Natural killer cell treated with Interleukin-12 subunit alpha and Interleukin-12 subunit beta and Interleukin-15 and Interleukin-18, amount 100 ng/mL, for 72 hours (primary cell): Measurements from ENCODE around the gene NFE2L2. TPM values are rescaled to one million over a fixed set of nuclear protein-coding genes. Genes with fewer than 3 reads are reported as not detected.
"Not testable (repeated sequence)": the region's sequence is repeated elsewhere in the genome, so short reads cannot be mapped to it uniquely, and the experiment has no call there.

Source experiments
- ATAC-seq, 2 donors: fragments of 150-1000 bp; cut with Tn5 transposase in 1 of 2; sonication (Bioruptor Pico), chemical (Tn5 transposase) in 1 of 2; 2 replicates each; pipeline ENCODE4 v1.10.0; 2021
- DNase-seq: peaks from one replicate; pipeline ENCODE4 v3.0.0; 2022; ENCODE audit warnings: low spot score
- H3K27ac Mint-ChIP-seq, 2 donors: 1 replicate in 1 of 2; 2 replicates in 1 of 2; pipeline ENCODE4 v1.8.0; 2022; ENCODE audit warnings: mixed read lengths in 2 of 2, mild to moderate bottlenecking in 1 of 2, moderate library complexity in 1 of 2
- H3K27me3 Mint-ChIP-seq, 2 donors: 1 replicate in 1 of 2; 2 replicates in 1 of 2; pipeline ENCODE4 v1.8.0; 2022; ENCODE audit warnings: mixed read lengths in 2 of 2
- H3K36me3 Mint-ChIP-seq: one replicate; pipeline ENCODE4 v1.8.0; 2022; ENCODE audit warnings: mixed read lengths
- H3K4me1 Mint-ChIP-seq, 2 donors: 1 replicate in 1 of 2; 2 replicates in 1 of 2; pipeline ENCODE4 v1.8.0; 2022; ENCODE audit warnings: low read depth in 2 of 2, mixed read lengths in 2 of 2, mild to moderate bottlenecking in 1 of 2
- H3K4me3 Mint-ChIP-seq: one replicate; pipeline ENCODE4 v1.8.0; 2022; ENCODE audit warnings: mixed read lengths
- H3K9me3 Mint-ChIP-seq: 2 replicates; pipeline ENCODE4 v1.8.0; 2022; ENCODE audit warnings: mixed read lengths
- total RNA-seq, 2 donors: library from RNA; stranded (reverse); gene quantifications; one replicate each; pipeline ENCODE4 v1.2.3, GENCODE V29; 2022

The NFE2L2 gene
- total RNA-seq = 10 to 100 TPM; 71.2 to 96.6 TPM

DNA sequence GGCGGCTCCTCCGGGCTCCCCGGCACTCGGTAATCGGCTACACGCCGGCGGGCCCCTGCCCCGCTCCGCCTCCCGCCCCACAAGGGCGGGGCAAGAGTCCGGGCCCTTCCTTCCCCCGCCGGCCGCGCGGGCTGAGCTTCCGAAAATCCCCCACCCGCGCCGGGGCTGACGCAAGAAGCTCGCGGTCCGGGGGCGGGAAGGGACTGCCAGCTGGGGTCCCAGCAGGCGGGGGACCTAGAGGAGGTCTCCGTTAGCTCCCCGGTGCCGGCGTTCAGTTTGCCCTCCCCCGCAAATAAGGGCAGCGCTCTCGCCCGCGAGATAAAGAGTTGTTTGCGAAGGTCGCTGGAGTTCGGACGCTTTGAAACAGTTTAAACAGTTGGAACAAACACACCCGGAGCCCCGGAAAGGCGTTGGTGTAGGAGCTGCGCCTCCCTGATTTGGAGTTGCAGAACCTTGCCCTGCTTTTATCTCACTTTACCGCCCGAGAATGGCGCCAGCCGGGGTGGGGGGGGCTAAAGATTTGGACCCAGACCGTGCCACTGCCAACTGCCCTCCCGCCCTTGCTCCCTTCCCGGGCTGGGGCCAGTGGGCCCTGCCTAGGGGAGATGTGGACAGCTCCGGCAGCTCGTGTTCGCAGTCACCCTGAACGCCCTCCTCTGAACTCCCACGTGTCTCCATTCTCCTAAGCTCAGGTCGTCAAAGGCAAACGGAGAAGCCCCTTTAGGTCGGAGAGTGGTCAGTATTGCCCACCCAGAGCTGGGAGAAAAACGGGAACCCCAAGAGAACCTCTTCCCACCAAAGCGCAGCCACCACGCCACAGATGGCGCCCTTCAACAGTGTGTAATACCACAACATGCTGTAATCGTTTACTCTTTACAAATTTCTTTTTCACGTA lies at the start of gene NFE2L2:
Gene NFE2L2, minus strand, starts transcription at position 35 of the 895 bp plus-strand sequence. CDS start 151 bp downstream, outside the sequence.
- DNase-seq = peak; percentile 98
- Mint-ChIP-seq H3K4me3 (peak within 1 kb of the TSS; percentile 92), H3K27ac (peak within 1 kb of the TSS; percentile 98), H3K9me3 (no peaks in the 10 kb centered on the region), H3K36me3 (peaks cover 12% of the 10 kb centered on the region), H3K27me3 (no peaks in the 10 kb centered on the region), H3K4me1 (peaks cover 35 to 45% of the 10 kb centered on the region in 2 donors)
- ATAC-seq = peak; percentile 87 to 90

DNA sequence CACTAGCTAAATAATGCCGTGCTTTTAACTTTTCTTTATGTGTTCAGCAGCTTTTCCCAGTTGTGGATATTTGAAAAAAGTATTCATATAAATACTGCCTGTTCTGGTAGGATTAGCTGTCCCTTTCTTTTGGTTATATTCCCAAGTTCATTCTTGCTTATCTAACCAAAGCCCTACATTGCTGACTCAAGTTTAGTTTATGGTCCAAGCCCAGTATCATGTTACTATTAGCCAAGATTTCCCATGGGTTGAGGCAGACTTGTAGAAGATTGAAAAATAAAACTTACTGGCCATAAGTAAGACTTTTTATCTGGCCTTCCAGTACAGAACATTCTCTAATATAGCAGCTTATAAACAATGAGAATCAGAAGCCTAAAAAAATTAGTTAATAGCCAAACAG lies 49.7 kb upstream of the NFE2L2 start:
- ATAC-seq (no peak), DNase-seq (no peak)
- H3K36me3 Mint-ChIP-seq = no peaks in the 10 kb centered on the region
- H3K4me1 Mint-ChIP-seq = peaks cover 3 to 13% of the 10 kb centered on the region in 2 donors
- no peak overlapping the region for H3K4me3 Mint-ChIP-seq
- no peaks in the 10 kb centered on the region for H3K9me3 Mint-ChIP-seq
- H3K27ac Mint-ChIP-seq = no peak overlapping the region
- no peaks in the 10 kb centered on the region for H3K27me3 Mint-ChIP-seq

DNA sequence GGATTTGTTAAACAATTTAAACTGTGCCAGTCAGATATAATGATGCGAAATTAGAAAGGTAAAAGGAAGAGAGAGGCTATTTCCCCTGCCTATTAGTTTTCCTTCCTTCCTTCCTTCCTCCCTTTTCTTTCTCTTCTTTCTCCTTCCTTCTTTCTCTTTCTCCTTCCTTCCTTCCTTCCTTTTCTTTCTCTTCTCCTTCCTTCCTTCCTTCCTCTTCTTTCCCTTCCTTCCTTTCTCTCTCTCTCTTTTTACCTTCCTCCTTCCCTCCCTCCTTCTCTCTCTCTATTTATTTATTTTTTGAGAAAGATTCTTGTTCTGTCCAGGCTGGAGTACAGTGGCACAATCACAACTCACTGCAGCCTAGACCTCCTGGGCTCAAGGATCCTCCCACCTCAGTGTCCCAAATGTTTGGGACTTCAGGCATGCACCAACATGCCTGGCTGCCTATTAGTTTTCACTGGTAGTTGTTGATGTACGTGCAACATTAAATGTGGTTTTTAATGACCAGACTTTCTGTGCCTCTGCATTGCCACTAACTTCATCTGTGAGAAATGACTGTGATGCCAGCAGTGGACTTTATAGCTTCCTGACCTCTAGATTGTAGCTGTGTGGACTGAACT lies 48.7 kb upstream of the NFE2L2 start:
- no peaks in the 10 kb centered on the region for H3K9me3 Mint-ChIP-seq
- H3K36me3 Mint-ChIP-seq = no peaks in the 10 kb centered on the region
- no peak for ATAC-seq
- H3K4me1 Mint-ChIP-seq = peaks cover 4 to 13% of the 10 kb centered on the region in 2 donors
- no peak overlapping the region for H3K4me3 Mint-ChIP-seq
- no peaks in the 10 kb centered on the region for H3K27me3 Mint-ChIP-seq
- H3K27ac Mint-ChIP-seq = no peak overlapping the region
- DNase-seq = no peak

DNA sequence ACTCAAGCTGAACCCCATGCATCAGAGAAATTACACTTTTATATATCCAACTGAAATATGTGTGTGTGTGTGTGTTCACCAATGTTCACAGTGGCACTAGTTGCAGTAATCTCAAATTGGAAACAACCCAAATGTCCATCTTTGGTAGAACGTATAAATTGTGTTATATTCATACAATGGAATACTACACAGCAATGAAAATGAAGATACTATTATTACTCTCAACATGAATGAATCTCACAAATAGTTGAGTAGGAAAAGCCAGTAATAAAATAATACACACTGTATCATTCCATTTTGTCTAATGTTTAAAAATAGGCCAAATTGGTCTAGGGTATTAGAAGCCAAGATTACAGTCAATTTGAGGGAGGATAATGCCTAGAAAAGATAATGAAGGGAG lies 48.0 kb upstream of the NFE2L2 start:
- DNase-seq (no peak), ATAC-seq (no peak)
- Mint-ChIP-seq H3K9me3 (no peaks in the 10 kb centered on the region), H3K27me3 (no peaks in the 10 kb centered on the region), H3K4me1 (peaks cover 4 to 13% of the 10 kb centered on the region in 2 donors), H3K36me3 (no peaks in the 10 kb centered on the region), H3K27ac (no peak overlapping the region), H3K4me3 (no peak overlapping the region)

DNA sequence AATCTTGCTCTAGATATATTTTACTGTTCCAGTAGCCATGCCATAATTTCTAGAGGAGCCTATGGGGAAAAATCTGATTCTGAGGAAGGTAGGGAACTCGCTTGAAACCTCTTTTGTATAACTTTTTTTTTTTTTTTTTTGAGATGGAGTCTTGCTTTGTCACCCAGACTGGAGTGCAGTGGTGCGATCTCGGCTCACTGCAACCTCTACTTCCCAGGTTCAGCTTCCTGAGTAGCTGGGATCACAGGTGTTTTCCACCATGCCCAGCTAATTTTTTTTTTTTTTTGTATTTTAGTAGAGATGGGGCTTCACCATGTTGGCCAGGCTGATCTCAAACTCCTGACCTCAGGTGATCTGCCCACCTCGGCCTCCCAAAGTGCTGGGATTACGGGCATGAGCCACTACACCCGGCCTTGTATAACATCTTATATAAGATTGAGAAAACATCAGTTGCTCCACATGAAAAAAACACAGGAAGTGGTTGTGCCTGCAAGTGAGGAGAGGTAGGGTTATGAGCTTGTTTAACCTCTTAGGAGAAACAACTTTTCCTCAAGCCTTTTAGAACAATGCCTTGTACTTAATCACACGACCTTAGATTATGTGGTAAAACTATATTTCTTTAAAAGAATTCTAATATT lies 45.3 kb upstream of the NFE2L2 start:
- Mint-ChIP-seq H3K4me1 (peaks cover 4 to 13% of the 10 kb centered on the region in 2 donors), H3K4me3 (peak overlapping the region; percentile 4)
- peak in 1 of 2 donors; percentile 83 for ATAC-seq
- H3K9me3 Mint-ChIP-seq, H3K27me3 Mint-ChIP-seq, H3K36me3 Mint-ChIP-seq, DNase-seq, H3K27ac Mint-ChIP-seq: not testable (repeated sequence)

DNA sequence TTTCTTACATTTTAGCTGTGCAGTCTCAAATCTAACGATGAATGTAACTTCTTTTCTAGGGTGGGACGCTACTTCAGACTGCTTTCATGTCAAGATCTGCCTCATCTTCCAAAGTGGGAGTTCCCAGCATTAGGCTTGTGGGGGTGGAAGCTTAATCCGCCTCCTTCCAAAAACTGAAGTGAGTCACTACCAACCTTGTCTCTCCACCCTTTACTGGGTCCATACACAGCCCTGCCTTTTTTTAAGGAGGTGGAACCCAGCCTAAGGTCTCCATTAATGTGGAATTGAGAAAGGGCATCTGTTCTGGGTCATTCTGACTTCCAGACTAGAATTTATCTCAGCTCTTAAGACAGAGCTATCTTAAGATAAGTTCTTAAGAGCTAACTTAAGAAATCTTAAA lies 42.0 kb upstream of the NFE2L2 start:
- H3K27me3 Mint-ChIP-seq = no peaks in the 10 kb centered on the region
- no peak overlapping the region for H3K4me3 Mint-ChIP-seq
- no peak for ATAC-seq
- H3K4me1 Mint-ChIP-seq = peaks cover 4 to 5% of the 10 kb centered on the region in 2 donors
- DNase-seq = no peak
- no peaks in the 10 kb centered on the region for H3K9me3 Mint-ChIP-seq
- no peaks in the 10 kb centered on the region for H3K36me3 Mint-ChIP-seq
- no peak overlapping the region for H3K27ac Mint-ChIP-seq

DNA sequence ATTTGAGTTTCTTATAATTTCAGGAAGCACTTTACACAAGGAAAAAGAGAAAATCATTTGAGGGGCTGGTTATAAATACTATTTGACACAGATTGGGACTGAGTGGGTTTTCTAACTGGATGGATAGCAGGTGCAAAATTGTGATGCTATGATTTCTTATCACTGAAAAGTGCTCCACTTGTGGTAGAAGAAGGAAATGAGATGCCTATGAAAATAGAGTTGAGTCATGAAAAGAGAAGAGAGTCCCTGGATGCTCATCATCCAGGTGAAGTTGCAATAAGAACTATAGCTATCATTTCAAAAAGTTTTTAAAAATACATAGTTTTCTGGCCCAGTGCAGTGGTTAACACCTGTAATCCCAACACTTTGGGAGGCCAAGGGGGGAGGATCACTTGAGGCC lies 39.4 kb upstream of the NFE2L2 start:
- Mint-ChIP-seq H3K36me3 (no peaks in the 10 kb centered on the region), H3K9me3 (no peaks in the 10 kb centered on the region), H3K27me3 (no peaks in the 10 kb centered on the region), H3K4me3 (no peak overlapping the region), H3K27ac (no peak overlapping the region), H3K4me1 (no peaks in the 10 kb centered on the region)
- ATAC-seq = no peak
- no peak for DNase-seq

DNA sequence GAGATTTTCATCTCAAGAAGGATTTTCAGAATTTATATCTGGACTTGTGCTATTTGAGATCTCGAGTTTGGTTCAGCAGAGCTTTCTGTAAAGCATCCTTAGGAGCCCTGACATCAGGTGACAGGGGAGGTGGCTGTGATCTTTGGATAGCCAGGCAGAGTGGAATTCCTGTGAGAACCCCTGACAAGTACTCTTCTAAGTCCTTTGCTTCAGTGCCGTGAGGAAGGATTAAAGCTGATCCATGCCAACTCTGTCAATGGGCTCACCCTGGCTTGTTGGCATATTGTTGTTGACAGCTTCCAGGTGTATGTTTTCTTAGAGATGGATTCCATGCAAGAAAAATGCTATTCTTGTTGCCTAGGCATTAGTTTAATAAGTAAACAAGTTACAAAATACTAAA lies 38.0 kb upstream of the NFE2L2 start:
- Mint-ChIP-seq H3K9me3 (no peaks in the 10 kb centered on the region), H3K27ac (no peak overlapping the region), H3K27me3 (no peaks in the 10 kb centered on the region), H3K4me1 (no peaks in the 10 kb centered on the region), H3K36me3 (no peaks in the 10 kb centered on the region), H3K4me3 (no peak overlapping the region)
- ATAC-seq (no peak), DNase-seq (no peak)

DNA sequence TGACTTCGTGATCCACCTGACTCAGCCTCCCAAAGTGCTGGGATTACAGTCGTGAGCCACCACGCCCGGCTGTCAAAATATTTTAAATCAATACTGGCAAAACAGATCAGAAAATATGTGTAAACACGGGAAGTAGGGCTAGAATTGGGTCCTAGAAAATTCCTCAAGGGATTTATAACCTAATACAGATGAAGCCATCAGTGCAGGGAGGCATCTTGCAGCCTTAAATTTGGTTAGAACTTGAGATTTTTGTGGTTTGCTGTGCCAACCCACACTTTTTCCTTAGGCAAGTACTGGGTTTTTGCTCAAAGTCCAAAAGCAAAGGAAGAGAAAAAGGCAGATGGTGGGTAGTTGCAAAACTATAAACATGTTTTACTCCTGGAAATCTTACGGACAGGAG lies 33.7 kb upstream of the NFE2L2 start:
- ATAC-seq = no peak
- no peaks in the 10 kb centered on the region for H3K27me3 Mint-ChIP-seq
- peaks cover 0 to 3% of the 10 kb centered on the region in 2 donors for H3K4me1 Mint-ChIP-seq
- H3K27ac Mint-ChIP-seq = no peak overlapping the region
- no peak overlapping the region for H3K4me3 Mint-ChIP-seq
- no peak for DNase-seq
- H3K36me3 Mint-ChIP-seq = no peaks in the 10 kb centered on the region
- H3K9me3 Mint-ChIP-seq = no peaks in the 10 kb centered on the region

DNA sequence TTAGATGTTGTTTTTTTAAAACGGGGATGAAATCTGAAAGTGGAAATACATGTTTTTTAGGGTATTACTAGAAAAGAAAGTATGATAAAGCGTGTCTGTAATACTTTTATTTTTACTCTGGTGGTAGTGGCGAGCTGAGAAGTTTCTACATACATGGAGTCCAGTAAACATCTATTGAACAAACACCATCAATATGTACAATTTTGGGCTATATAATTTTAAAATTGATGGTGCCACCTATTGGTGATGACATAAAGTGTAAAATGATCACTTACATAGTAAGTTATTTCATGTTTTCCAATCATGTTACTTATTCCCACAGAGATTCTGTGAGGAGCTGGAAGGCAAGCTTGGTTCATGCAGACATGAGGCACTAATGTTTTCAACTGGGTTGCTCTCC lies 31.5 kb upstream of the NFE2L2 start:
- no peaks in the 10 kb centered on the region for H3K36me3 Mint-ChIP-seq
- DNase-seq = no peak
- H3K27me3 Mint-ChIP-seq = no peaks in the 10 kb centered on the region
- H3K4me3 Mint-ChIP-seq = no peak overlapping the region
- H3K9me3 Mint-ChIP-seq = no peaks in the 10 kb centered on the region
- ATAC-seq = no peak
- peaks cover 11 to 19% of the 10 kb centered on the region in 2 donors for H3K4me1 Mint-ChIP-seq
- H3K27ac Mint-ChIP-seq = no peak overlapping the region

DNA sequence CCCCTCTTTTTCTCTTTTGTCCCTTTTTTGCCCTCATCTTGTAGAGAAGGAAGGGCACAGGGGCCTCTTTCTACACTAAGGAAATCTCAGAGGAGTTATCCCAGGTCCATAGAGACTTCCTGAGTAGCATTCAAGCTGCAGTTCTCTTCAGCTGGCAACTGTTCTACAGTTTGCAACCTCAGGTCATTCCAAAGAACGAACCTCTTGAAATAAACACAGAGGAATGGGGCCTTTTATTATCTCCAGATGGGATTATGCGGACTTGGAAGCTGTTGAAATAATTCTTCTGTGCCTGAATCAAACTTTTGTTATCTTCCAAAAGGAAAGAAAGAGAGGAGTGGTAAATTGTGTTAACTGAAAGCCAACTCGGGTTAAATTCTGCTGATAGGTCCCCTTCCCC lies 31.0 kb upstream of the NFE2L2 start:
- no peak for DNase-seq
- Mint-ChIP-seq H3K27ac (peak overlapping the region in 1 of 2 donors; percentile 25), H3K27me3 (no peaks in the 10 kb centered on the region), H3K9me3 (no peaks in the 10 kb centered on the region), H3K4me3 (no peak overlapping the region), H3K4me1 (peaks cover 12 to 24% of the 10 kb centered on the region in 2 donors), H3K36me3 (no peaks in the 10 kb centered on the region)
- no peak for ATAC-seq

DNA sequence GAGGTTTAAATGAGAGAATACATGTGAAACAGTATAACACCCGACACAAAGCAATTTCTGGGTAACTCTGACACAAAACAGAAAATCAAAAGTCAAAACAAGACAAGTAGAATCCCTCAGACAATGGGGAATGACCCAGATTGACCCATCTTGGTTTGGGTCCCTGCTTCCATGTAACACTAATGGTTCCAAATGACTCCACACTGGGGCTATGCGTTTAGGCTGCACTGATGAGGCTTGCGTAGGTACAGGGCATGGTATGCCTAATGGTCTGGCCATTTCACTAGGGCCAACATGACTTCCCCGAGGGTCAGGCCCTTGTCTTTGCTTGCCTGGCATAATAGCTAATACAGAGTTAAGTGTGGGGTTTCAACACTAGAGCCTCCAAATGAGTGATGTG lies 27.2 kb upstream of the NFE2L2 start:
- peak; percentile 82 to 90 for ATAC-seq
- peak overlapping the region; percentile 65 for H3K4me3 Mint-ChIP-seq
- H3K27me3 Mint-ChIP-seq = no peaks in the 10 kb centered on the region
- no peaks in the 10 kb centered on the region for H3K36me3 Mint-ChIP-seq
- H3K9me3 Mint-ChIP-seq = no peaks in the 10 kb centered on the region
- peaks cover 23 to 32% of the 10 kb centered on the region in 2 donors for H3K4me1 Mint-ChIP-seq
- H3K27ac Mint-ChIP-seq = peak overlapping the region; percentile 65 to 80
- DNase-seq = no peak

DNA sequence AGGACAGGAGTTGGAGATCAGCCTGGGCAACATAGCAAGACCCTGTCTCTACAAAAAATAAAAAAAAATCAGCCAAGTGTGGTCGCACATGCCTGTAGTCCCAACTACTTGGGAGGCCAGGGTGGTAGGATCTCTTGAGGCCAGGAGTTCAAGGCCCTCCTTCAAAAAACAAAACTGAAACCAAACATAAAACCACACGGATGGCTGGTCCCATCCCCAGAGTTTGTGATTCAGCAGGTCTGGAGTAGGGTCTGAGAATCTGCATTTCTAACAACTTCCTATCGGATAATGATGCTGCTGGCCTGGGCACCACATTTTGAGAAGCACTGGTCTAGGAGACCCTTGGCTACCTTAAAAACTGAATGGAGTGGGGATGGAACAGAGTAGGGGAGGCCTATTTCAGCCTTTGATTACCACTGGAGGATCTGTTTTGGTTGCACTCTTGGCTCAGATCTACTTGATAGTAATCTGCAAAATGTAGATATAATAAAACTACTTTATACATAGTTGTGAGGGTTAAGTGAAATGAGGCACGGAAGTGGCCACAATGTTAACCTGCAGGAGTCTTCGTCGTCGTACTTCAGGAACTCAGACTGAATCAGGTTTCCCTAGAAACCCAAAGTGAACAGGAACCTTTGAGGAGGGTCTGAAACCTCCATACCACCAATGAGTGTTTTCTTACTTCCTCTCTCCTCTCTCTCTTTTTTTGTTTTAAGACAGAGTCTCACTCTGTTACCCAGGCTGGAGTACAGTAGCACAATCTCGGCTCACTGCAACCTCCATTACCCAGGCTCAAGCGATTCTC lies 25.5 kb upstream of the NFE2L2 start:
- no peaks in the 10 kb centered on the region for H3K36me3 Mint-ChIP-seq
- H3K9me3 Mint-ChIP-seq = no peaks in the 10 kb centered on the region
- H3K4me1 Mint-ChIP-seq = peaks cover 20 to 32% of the 10 kb centered on the region in 2 donors
- peak overlapping the region; percentile 65 for H3K4me3 Mint-ChIP-seq
- H3K27me3 Mint-ChIP-seq = peaks cover 0 to under 1% of the 10 kb centered on the region in 2 donors
- DNase-seq = no peak
- peak; percentile 66 to 70 for ATAC-seq
- H3K27ac Mint-ChIP-seq = peak overlapping the region; percentile 65 to 82
